ENCODE measurements around the gene TSNAXIP1.

DNA sequence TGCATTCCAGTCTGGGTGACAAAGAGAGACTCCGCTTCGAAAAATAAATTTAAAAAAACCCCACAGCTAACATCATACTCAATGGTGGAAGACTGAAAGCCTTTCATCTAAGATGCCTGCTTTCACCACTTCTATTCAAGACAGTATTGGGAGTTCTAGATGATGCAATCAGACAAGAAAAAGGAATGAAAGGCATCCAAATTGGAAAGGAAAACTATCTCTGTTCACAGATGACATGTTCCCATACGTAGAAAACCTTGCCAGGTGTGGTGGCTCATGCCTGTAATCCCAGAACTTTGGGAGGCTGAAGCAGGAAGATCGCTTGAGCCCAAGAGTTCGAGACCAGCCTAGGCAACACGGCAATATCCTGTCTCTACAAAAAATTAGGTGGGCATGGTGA lies 31.4 kb upstream of the TSNAXIP1 start:
- TF ChIP-seq CTCF (IDR thresholded peaks at IDR 0.05) (no peak), POLR2A (IDR thresholded peaks at IDR 0.05) (no peak)
